ENCODE results near the gene RHEB. TPM values are rescaled to one million over a fixed set of nuclear protein-coding genes. Genes with fewer than 3 reads are reported as not detected.

RHEB gene
- polyA plus RNA-seq, 1 of the 3 experiments (the other 2 are of a cell fraction): 87.3 TPM

DNA sequence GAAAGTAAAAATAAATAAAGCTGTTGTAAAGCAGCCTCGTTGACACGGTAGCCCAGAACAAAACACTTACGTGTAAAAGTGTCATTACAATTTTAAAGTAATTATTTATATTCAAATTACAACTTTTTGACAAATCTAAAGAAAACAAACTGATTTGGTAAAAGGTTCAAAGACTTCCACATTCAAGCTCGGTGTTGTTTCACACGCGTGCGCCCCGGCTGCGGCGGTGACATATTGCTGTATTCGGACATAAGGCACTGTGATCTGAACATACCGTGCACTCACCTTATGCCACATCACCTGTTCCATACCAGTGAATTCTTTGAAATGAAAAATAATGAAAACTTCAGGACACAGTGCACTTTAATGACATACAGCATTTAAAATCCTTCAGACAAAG, 36.9 kb upstream of the RHEB start:
- Histone ChIP-seq H2AFZ (ENCODE audit: low read depth) (no peak overlapping the region), H3K9me3 (no peaks in the 10 kb centered on the region), H3K27me3 (ENCODE audit: insufficient read depth) (no peaks in the 10 kb centered on the region), H3K79me2 (ENCODE audit: insufficient read depth) (no peaks in the 10 kb centered on the region), H3F3A (replicated peaks; ENCODE audit: insufficient read depth) (peaks cover 7% of the 10 kb centered on the region), H4K20me1 (ENCODE audit: insufficient read depth) (no peaks in the 10 kb centered on the region), H3K4me2 (no peak overlapping the region), H3K9me2 (no peaks in the 10 kb centered on the region), H3K4me3 (ENCODE audit: low read depth in 2 of 2, low read length in 1 of 2) (no peak overlapping the region), H3K9ac (no peak overlapping the region), H3K36me3 (replicated peaks in 1 of 2; ENCODE audit: control insufficient read depth in 1 of 2, insufficient read depth in 2 of 2, low read length in 1 of 2) (peaks cover 26 to 37% of the 10 kb centered on the region in 2 experiments), H3K27ac (ENCODE audit: low read depth in 2 of 2, low read length in 1 of 2) (no peak overlapping the region), H3K4me1 (ENCODE audit: control insufficient read depth in 1 of 2, insufficient read depth in 2 of 2, low read depth in 1 of 2, low read length in 1 of 2) (peaks cover 0 to 2% of the 10 kb centered on the region in 2 experiments; a peak in 1 of 4 replicates)
- WGBS (ENCODE audit: low lambda C conversion rate): 96% methylated on average over 12 of the region's 12 CpGs
- no peak for DNase-seq
- CTCF ChIA-PET: interaction anchor here (1.0 to 3.1 kb wide), 7 partner anchors 12 to 227 kb away, joined by 3 to 17 read pairs (median 4); no protein-coding TSS in a partner anchor
- TF ChIP-seq, protein P1, sequence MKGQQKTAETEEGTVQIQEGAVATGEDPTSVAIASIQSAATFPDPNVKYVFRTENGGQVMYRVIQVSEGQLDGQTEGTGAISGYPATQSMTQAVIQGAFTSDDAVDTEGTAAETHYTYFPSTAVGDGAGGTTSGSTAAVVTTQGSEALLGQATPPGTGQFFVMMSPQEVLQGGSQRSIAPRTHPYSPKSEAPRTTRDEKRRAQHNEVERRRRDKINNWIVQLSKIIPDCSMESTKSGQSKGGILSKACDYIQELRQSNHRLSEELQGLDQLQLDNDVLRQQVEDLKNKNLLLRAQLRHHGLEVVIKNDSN (IDR thresholded peaks at IDR 0.05; ENCODE audit: borderline replicate concordance, low read depth): no peak
- TF ChIP-seq FOSL2 (IDR thresholded peaks at IDR 0.05; ENCODE audit: borderline replicate concordance, low read depth) (no peak), SMC3 (IDR thresholded peaks at IDR 0.05; ENCODE audit: low read depth, low read length) (no peak), MAX (IDR thresholded peaks at IDR 0.05; ENCODE audit: low read depth) (no peak), IRF3 (IDR thresholded peaks at IDR 0.05; ENCODE audit: low read depth, low read length) (no peak), POLR2AphosphoS5 (IDR thresholded peaks at IDR 0.05; ENCODE audit: low read depth, low read length) (no peak), TAF1 (IDR thresholded peaks at IDR 0.05; ENCODE audit: borderline replicate concordance, low read depth, low read length) (no peak), NFIC (IDR thresholded peaks at IDR 0.05; ENCODE audit: borderline replicate concordance) (no peak), TCF12 (IDR thresholded peaks at IDR 0.05) (no peak), GABPA (IDR thresholded peaks at IDR 0.05; ENCODE audit: low read depth) (no peak), NRF1 (IDR thresholded peaks at IDR 0.05; ENCODE audit: low read depth, low read length) (no peak), RFX5 (IDR thresholded peaks at IDR 0.05; ENCODE audit: low read length) (no peak)
- TF ChIP-seq, protein P2, sequence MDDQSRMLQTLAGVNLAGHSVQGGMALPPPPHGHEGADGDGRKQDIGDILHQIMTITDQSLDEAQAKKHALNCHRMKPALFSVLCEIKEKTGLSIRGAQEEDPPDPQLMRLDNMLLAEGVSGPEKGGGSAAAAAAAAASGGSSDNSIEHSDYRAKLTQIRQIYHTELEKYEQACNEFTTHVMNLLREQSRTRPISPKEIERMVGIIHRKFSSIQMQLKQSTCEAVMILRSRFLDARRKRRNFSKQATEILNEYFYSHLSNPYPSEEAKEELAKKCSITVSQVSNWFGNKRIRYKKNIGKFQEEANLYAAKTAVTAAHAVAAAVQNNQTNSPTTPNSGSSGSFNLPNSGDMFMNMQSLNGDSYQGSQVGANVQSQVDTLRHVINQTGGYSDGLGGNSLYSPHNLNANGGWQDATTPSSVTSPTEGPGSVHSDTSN (IDR thresholded peaks at IDR 0.05): no peak
- POLR2A ChIA-PET: no interaction called here

GRCh38 chr7:151553356-151553755, 33.7 kb upstream of the RHEB start:
- Histone ChIP-seq H3K4me3 (ENCODE audit: low read depth in 2 of 2, low read length in 1 of 2) (no peak overlapping the region), H3K79me2 (ENCODE audit: insufficient read depth) (no peaks in the 10 kb centered on the region), H3K4me1 (ENCODE audit: control insufficient read depth in 1 of 2, insufficient read depth in 2 of 2, low read depth in 1 of 2, low read length in 1 of 2) (peaks cover 0 to 2% of the 10 kb centered on the region in 2 experiments; a peak in 1 of 4 replicates), H3K9me2 (no peaks in the 10 kb centered on the region), H2AFZ (ENCODE audit: low read depth) (no peak overlapping the region), H3K9ac (no peak overlapping the region), H3K27ac (ENCODE audit: low read depth in 2 of 2, low read length in 1 of 2) (no peak overlapping the region), H3K4me2 (no peak overlapping the region), H3F3A (replicated peaks; ENCODE audit: insufficient read depth) (no peaks in the 10 kb centered on the region), H4K20me1 (ENCODE audit: insufficient read depth) (no peaks in the 10 kb centered on the region), H3K36me3 (replicated peaks in 1 of 2; ENCODE audit: control insufficient read depth in 1 of 2, insufficient read depth in 2 of 2, low read length in 1 of 2) (peaks cover 8 to 14% of the 10 kb centered on the region in 2 experiments), H3K9me3 (no peaks in the 10 kb centered on the region), H3K27me3 (ENCODE audit: insufficient read depth) (no peaks in the 10 kb centered on the region)
- CTCF ChIA-PET: interaction anchor here (1.1 to 1.7 kb wide), 4 partner anchors 16 to 203 kb away, joined by 4 to 5 read pairs (median 5); no protein-coding TSS in a partner anchor
- 87% methylated on average over 15 of the region's 15 CpGs for WGBS (ENCODE audit: low lambda C conversion rate)
- DNase-seq: no peak
- POLR2A ChIA-PET: no interaction called here
- TF ChIP-seq ELF1 (IDR thresholded peaks at IDR 0.05) (no peak), GABPA (IDR thresholded peaks at IDR 0.05; ENCODE audit: low read depth) (no peak), SIN3A (IDR thresholded peaks at IDR 0.05; ENCODE audit: borderline replicate concordance, low read depth, low read length) (no peak), USF2 (IDR thresholded peaks at IDR 0.05; ENCODE audit: borderline replicate concordance, low read depth, low read length) (no peak), TAF1 (IDR thresholded peaks at IDR 0.05; ENCODE audit: borderline replicate concordance, low read depth, low read length) (no peak), FOXM1 (IDR thresholded peaks at IDR 0.05; ENCODE audit: low read depth) (no peak), SMC3 (IDR thresholded peaks at IDR 0.05; ENCODE audit: low read depth, low read length) (no peak), FOSL2 (IDR thresholded peaks at IDR 0.05; ENCODE audit: borderline replicate concordance, low read depth) (no peak), GATA2 (CRISPR knock-in tag; IDR thresholded peaks at IDR 0.05) (no peak)
- TF ChIP-seq, protein P1 (IDR thresholded peaks at IDR 0.05; ENCODE audit: borderline replicate concordance, low read depth): no peak
- TF ChIP-seq, protein P3, sequence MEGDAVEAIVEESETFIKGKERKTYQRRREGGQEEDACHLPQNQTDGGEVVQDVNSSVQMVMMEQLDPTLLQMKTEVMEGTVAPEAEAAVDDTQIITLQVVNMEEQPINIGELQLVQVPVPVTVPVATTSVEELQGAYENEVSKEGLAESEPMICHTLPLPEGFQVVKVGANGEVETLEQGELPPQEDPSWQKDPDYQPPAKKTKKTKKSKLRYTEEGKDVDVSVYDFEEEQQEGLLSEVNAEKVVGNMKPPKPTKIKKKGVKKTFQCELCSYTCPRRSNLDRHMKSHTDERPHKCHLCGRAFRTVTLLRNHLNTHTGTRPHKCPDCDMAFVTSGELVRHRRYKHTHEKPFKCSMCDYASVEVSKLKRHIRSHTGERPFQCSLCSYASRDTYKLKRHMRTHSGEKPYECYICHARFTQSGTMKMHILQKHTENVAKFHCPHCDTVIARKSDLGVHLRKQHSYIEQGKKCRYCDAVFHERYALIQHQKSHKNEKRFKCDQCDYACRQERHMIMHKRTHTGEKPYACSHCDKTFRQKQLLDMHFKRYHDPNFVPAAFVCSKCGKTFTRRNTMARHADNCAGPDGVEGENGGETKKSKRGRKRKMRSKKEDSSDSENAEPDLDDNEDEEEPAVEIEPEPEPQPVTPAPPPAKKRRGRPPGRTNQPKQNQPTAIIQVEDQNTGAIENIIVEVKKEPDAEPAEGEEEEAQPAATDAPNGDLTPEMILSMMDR (IDR thresholded peaks at IDR 0.05): no peak
